GM21723 (cell line): ENCODE measurements around the gene LYST.

Experiments
- ATAC-seq: cut with Tn5 transposase; IDR thresholded peaks from one replicate; pipeline ENCODE4 v1.9.1; 2021; ENCODE audit warnings: mild to moderate bottlenecking, moderate library complexity; ENCODE audit not compliant: unreplicated experiment

The LYST gene

GRCh38 chr1:235888119-235888643 lies 21.5 kb upstream of the LYST start:
- ATAC-seq: peak; percentile 86

GRCh38 chr1:235887676-235888075 lies 21.0 kb upstream of the LYST start:
- ATAC-seq: no peak

GRCh38 chr1:235885655-235886262 lies 19.1 kb upstream of the LYST start:
- ATAC-seq: no peak

- ATAC-seq: peak; percentile 24
Measured at GRCh38 chr1:235883261-235883927, 16.7 kb upstream of the LYST start.

- ATAC-seq: no peak
Measured at GRCh38 chr1:235882816-235883215, 16.1 kb upstream of the LYST start.

- ATAC-seq: no peak
Measured at GRCh38 chr1:235881930-235882700, 15.4 kb upstream of the LYST start.

- ATAC-seq: no peak
Measured at GRCh38 chr1:235878082-235878811, 11.5 kb upstream of the LYST start.

GRCh38 chr1:235876402-235876841 lies 9.7 kb upstream of the LYST start:
- no peak for ATAC-seq

GRCh38 chr1:235875036-235875597 lies 8.4 kb upstream of the LYST start:
- no peak for ATAC-seq

GRCh38 chr1:235874261-235874660 lies 7.6 kb upstream of the LYST start:
- no peak for ATAC-seq

- no peak for ATAC-seq
Measured at GRCh38 chr1:235873571-235873970, 6.9 kb upstream of the LYST start.

GRCh38 chr1:235873045-235873444 lies 6.3 kb upstream of the LYST start:
- no peak for ATAC-seq

GRCh38 chr1:235872270-235872669 lies 5.6 kb upstream of the LYST start:
- ATAC-seq: no peak

GRCh38 chr1:235867903-235868469 lies 1.3 kb upstream of the LYST start:
- peak; percentile 34 for ATAC-seq

GRCh38 chr1:235866913-235867845 lies 473 bp upstream of the LYST start:
- ATAC-seq: peak; percentile 71

- ATAC-seq: peak; percentile 1
Measured at GRCh38 chr1:235865565-235866204, 1.0 kb downstream of the LYST start.

- no peak for ATAC-seq
Measured at GRCh38 chr1:235864931-235865525, 1.7 kb downstream of the LYST start.

GRCh38 chr1:235864469-235864868 lies 2.2 kb downstream of the LYST start:
- no peak for ATAC-seq
